Loucy (cell line): ENCODE results near the gene COLQ.

ENCODE experiments used
- CTCF ChIP-seq: fragments of 200-600 bp; sonication (generic); conservative IDR thresholded peaks from 2 replicates; pipeline ENCODE4 v1.5.1; 2014; ENCODE audit warnings: mild to moderate bottlenecking, antibody characterized with exemption, low read length
- EZH2phosphoT487 ChIP-seq: fragments of 200-600 bp; IDR thresholded peaks from 2 replicates; pipeline ENCODE4 v1.6.1; 2018; ENCODE audit warnings: antibody characterized with exemption, mild to moderate bottlenecking, moderate library complexity, borderline replicate concordance

- TF ChIP-seq CTCF (no peak), EZH2phosphoT487 (no peak)
These were observed 14.2 kb upstream of the COLQ start for GRCh38 chr3:15535732-15536131.
